NT2/D1 (cell line): Measurements from ENCODE around the gene NF1.

ENCODE experiments used
- SUZ12 ChIP-seq: IDR thresholded peaks from 2 replicates; pipeline ENCODE4 v1.6.1; 2011; ENCODE audit not compliant: insufficient read length, insufficient read depth; ENCODE audit errors: extremely low read depth
- ZNF274 ChIP-seq: IDR thresholded peaks from 2 replicates; pipeline ENCODE4 v1.6.1; 2011; ENCODE audit warnings: mild to moderate bottlenecking, low read depth, low read length

DNA sequence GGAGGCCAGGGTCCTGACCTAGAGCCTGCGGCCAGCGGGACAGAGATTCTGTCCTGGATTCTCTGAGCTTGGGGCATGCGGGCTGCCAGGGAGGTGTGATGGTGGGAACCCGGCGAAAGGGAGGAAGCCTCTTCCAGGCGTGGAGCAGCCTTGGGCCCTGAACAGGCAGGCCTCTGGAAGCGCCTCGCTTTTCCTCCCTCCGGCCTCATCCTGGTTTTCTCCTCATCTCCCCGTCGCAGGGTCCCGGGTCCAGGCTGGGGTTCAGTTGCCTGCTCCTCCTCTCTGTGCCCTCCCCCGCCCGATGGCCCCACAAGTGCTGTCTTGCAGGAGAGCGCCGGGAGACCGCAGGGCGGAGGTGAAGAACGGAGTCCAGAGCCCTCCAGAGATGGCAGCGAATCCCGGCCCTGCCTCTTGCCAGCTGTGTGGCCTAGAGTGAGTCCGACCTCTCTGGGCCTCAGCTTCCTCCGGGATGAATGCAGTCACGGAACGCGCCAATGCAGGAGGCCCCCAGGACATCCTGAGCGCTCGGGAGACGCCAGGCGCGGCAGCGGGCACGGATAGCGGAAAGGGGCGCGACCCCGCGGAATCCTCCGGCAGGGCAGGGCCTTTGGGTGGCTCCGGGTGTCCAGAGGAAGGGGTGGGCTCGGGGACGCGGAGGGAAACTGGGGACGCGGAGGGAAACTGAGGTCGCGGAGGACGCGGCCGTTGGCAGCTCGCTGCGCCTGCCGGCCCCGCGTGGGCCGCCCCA, 296.1 kb downstream of the NF1 start:
- TF ChIP-seq SUZ12 (no peak), ZNF274 (no peak)
